Kidney capillary endothelial cell (primary cell): ENCODE results near the gene TRIM52.
A peak's percentile ranks its signal among the peaks of the same experiment; 100 is the strongest.
"Not testable (repeated sequence)": the region's sequence is repeated elsewhere in the genome, so short reads cannot be mapped to it uniquely, and the experiment has no call there.

Experiments used
- DNase-seq: peaks from one replicate; pipeline ENCODE4 v3.0.0-alpha.2; 2018; ENCODE audit warnings: low spot score

Gene TRIM52

GRCh38 chr5:181214249-181214648, 46.7 kb downstream of the TRIM52 start:
- not testable (repeated sequence) for DNase-seq

- no peak for DNase-seq
Measured at GRCh38 chr5:181212934-181213333, 48.0 kb downstream of the TRIM52 start.

- no peak for DNase-seq
Measured at GRCh38 chr5:181212080-181212479, 48.9 kb downstream of the TRIM52 start.

GRCh38 chr5:181211208-181211607, 49.7 kb downstream of the TRIM52 start:
- no peak for DNase-seq

- DNase-seq, result not testable (repeated sequence)
Measured at GRCh38 chr5:181210698-181211097, 50.2 kb downstream of the TRIM52 start.

- not testable (repeated sequence) for DNase-seq
Measured at GRCh38 chr5:181210148-181210547, 50.8 kb downstream of the TRIM52 start.

GRCh38 chr5:181209006-181209405, 51.9 kb downstream of the TRIM52 start:
- not testable (repeated sequence) for DNase-seq

GRCh38 chr5:181207960-181208253, 53.0 kb downstream of the TRIM52 start:
- DNase-seq, result no peak

GRCh38 chr5:181207214-181207959, 53.6 kb downstream of the TRIM52 start:
- DNase-seq, result peak; percentile 87

GRCh38 chr5:181205761-181206649, 54.9 kb downstream of the TRIM52 start:
- no peak for DNase-seq
